ENCODE results near the gene CDX2. TPM values are rescaled to one million over a fixed set of nuclear protein-coding genes. Genes with fewer than 3 reads are reported as not detected.

Gene CDX2
- polyA plus RNA-seq, 1 donor from 2014 or later = not detected

DNA sequence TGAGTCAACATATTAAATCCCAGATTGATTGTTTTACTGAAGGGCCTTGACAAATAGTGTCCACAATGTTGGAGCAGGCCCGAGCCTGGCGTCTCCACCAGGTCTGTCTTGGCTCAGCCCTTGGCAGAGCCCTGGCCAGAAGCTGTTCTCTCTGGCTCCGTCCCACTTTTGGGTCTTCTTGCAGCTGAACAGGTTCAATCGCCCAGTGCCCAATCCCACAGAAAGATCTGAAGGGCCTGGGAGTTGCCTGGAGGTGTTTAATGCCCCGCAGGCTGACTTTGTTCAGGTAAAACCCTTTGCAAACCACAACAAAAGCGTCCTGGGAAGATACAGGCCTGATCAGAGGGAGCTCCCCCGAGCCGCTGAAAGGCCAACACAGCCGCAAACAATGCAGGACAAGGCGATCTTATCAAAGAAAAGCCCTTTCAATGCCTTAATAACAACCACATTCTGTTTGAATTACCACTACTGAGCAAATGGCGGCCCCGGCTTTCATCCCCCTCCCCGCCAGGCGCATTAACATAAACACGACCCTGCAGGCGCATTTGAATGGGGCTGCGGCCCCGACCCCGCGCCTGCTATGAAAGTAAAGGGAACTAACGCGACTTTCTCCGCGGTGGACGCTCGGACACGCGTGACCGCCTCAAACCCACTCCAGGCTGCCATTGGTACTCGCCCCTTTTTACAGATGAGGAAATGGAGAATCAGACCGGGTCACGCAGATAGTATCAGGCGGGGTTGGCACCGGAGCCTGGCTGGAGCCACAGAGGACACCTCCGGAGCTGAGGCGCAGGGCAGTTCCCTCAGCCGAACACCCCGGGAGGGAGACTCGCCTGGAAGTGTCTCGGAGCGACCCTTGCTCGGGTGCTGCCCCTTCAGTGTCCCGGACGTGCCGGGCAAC is 3.1 kb downstream of the CDX2 start:
- H4K20me1 ChIP-seq (ENCODE audit: insufficient read depth) = no peaks in the 10 kb centered on the region
- H3K4me3 ChIP-seq (ENCODE audit: low read length) = no peak overlapping the region

DNA sequence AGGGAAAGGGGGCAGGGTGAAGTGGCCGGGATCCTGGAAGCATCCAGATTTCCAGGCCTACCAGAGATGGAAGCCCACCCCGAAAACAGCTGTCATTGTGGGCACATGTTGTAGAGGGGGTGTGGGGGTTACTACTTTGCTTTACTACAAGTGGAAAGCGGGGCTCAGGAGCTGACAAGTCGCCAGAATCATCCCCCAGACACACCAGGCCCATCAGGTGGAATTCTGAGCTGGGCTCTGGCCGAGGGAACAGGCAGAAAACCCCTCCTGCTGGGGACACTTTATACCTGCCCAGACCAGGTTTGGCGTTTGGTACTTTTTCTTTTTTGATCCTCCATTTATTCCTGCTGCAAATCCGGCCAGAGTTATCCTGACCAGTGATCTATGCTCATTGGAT is 3.8 kb downstream of the CDX2 start:
- no peaks in the 10 kb centered on the region for H3K9me3 ChIP-seq (ENCODE audit: low read length)
- no peak overlapping the region for H3K27ac ChIP-seq (ENCODE audit: low read length)
- H3K27me3 ChIP-seq (ENCODE audit: insufficient read depth, low read depth, low read length) = peaks cover 100% of the 10 kb centered on the region
- H3K36me3 ChIP-seq (ENCODE audit: insufficient read depth, low read length) = no peaks in the 10 kb centered on the region
- H3K9ac ChIP-seq (ENCODE audit: low read length) = no peak overlapping the region
- H3K9me2 ChIP-seq (ENCODE audit: insufficient read depth, low read length) = no peaks in the 10 kb centered on the region
- no peak overlapping the region for H3K4me2 ChIP-seq (ENCODE audit: low read length)
- TF ChIP-seq POLR2AphosphoS5 (IDR thresholded peaks at IDR 0.05) (no peak), EZH2 (IDR thresholded peaks at IDR 0.05; ENCODE audit: borderline replicate concordance, insufficient read depth, low read length, poor library complexity, severe bottlenecking) (no peak), TAF1 (IDR thresholded peaks at IDR 0.05; ENCODE audit: low read depth) (no peak), RAD21 (conservative IDR thresholded peaks at IDR 0.05) (no peak), MXI1 (conservative IDR thresholded peaks at IDR 0.05; ENCODE audit: poor library complexity, severe bottlenecking) (no peak), SMC3 (conservative IDR thresholded peaks at IDR 0.05; ENCODE audit: poor library complexity) (no peak), EP300 (conservative IDR thresholded peaks at IDR 0.05; ENCODE audit: poor library complexity, severe bottlenecking) (no peak)
- TF ChIP-seq, protein P1, sequence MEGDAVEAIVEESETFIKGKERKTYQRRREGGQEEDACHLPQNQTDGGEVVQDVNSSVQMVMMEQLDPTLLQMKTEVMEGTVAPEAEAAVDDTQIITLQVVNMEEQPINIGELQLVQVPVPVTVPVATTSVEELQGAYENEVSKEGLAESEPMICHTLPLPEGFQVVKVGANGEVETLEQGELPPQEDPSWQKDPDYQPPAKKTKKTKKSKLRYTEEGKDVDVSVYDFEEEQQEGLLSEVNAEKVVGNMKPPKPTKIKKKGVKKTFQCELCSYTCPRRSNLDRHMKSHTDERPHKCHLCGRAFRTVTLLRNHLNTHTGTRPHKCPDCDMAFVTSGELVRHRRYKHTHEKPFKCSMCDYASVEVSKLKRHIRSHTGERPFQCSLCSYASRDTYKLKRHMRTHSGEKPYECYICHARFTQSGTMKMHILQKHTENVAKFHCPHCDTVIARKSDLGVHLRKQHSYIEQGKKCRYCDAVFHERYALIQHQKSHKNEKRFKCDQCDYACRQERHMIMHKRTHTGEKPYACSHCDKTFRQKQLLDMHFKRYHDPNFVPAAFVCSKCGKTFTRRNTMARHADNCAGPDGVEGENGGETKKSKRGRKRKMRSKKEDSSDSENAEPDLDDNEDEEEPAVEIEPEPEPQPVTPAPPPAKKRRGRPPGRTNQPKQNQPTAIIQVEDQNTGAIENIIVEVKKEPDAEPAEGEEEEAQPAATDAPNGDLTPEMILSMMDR (IDR thresholded peaks at IDR 0.05; ENCODE audit: poor library complexity, severe bottlenecking) = no peak
- TF ChIP-seq, protein P2, sequence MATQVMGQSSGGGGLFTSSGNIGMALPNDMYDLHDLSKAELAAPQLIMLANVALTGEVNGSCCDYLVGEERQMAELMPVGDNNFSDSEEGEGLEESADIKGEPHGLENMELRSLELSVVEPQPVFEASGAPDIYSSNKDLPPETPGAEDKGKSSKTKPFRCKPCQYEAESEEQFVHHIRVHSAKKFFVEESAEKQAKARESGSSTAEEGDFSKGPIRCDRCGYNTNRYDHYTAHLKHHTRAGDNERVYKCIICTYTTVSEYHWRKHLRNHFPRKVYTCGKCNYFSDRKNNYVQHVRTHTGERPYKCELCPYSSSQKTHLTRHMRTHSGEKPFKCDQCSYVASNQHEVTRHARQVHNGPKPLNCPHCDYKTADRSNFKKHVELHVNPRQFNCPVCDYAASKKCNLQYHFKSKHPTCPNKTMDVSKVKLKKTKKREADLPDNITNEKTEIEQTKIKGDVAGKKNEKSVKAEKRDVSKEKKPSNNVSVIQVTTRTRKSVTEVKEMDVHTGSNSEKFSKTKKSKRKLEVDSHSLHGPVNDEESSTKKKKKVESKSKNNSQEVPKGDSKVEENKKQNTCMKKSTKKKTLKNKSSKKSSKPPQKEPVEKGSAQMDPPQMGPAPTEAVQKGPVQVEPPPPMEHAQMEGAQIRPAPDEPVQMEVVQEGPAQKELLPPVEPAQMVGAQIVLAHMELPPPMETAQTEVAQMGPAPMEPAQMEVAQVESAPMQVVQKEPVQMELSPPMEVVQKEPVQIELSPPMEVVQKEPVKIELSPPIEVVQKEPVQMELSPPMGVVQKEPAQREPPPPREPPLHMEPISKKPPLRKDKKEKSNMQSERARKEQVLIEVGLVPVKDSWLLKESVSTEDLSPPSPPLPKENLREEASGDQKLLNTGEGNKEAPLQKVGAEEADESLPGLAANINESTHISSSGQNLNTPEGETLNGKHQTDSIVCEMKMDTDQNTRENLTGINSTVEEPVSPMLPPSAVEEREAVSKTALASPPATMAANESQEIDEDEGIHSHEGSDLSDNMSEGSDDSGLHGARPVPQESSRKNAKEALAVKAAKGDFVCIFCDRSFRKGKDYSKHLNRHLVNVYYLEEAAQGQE (IDR thresholded peaks at IDR 0.05; ENCODE audit: borderline replicate concordance) = no peak
- no peak overlapping the region for H2AFZ ChIP-seq (ENCODE audit: low read depth, low read length)
- no peaks in the 10 kb centered on the region for H4K20me1 ChIP-seq (ENCODE audit: insufficient read depth)
- no peak overlapping the region for H3K4me3 ChIP-seq (ENCODE audit: low read length)
- no peaks in the 10 kb centered on the region for H3K79me2 ChIP-seq (replicated peaks; ENCODE audit: insufficient read depth, low read length)
- no peaks in the 10 kb centered on the region for H3F3A ChIP-seq (ENCODE audit: insufficient read depth, low read length, poor library complexity, severe bottlenecking)

More for the DNA sequence above, 3.1 kb downstream of the CDX2 start:
- Histone ChIP-seq H3K79me2 (replicated peaks; ENCODE audit: insufficient read depth, low read length) (no peaks in the 10 kb centered on the region), H3K36me3 (ENCODE audit: insufficient read depth, low read length) (no peaks in the 10 kb centered on the region), H3K27ac (ENCODE audit: low read length) (no peak overlapping the region), H3K4me2 (ENCODE audit: low read length) (no peak overlapping the region), H3K9me3 (ENCODE audit: low read length) (no peaks in the 10 kb centered on the region), H3K9me2 (ENCODE audit: insufficient read depth, low read length) (no peaks in the 10 kb centered on the region), H3K27me3 (ENCODE audit: insufficient read depth, low read depth, low read length) (peaks cover 100% of the 10 kb centered on the region), H2AFZ (ENCODE audit: low read depth, low read length) (no peak overlapping the region), H3K9ac (ENCODE audit: low read length) (no peak overlapping the region), H3F3A (ENCODE audit: insufficient read depth, low read length, poor library complexity, severe bottlenecking) (no peaks in the 10 kb centered on the region)
- no peak for TF ChIP-seq POLR2AphosphoS5 (IDR thresholded peaks at IDR 0.05)
- peak; percentile 92 for TF ChIP-seq EZH2 (IDR thresholded peaks at IDR 0.05; ENCODE audit: borderline replicate concordance, insufficient read depth, low read length, poor library complexity, severe bottlenecking)

All from neural cell (in vitro differentiated cells).